Activated CD4-positive, alpha-beta T cell treated with anti-CD3 and anti-CD28 coated beads for 36 hours (primary cell): Measurements from ENCODE around the gene NUTF2. TPM values are rescaled to one million over a fixed set of nuclear protein-coding genes. Genes with fewer than 3 reads are reported as not detected.

Experiments
- ATAC-seq: fragments of 200-7000 bp; cut with Tn5 transposase; one replicate; pipeline ENCODE4 v1.10.0; 2021; ENCODE audit warnings: mild to moderate bottlenecking, moderate library complexity
- CTCF ChIA-PET: fragments of 350-600 bp; sonication (Branson Sonifier 250); formaldehyde crosslinking; loops from one replicate; lab custom pipeline; 2021; ENCODE audit warnings: antibody characterized with exemption; lab: Charles Lee
- POLR2A ChIA-PET: fragments of 350-600 bp; sonication (Branson Sonifier 250); formaldehyde crosslinking; loops from one replicate; lab custom pipeline; 2021; ENCODE audit warnings: antibody characterized with exemption, inconsistent platforms; lab: Charles Lee
- DNase-seq: peaks from one replicate; pipeline ENCODE4 v3.0.0-alpha.2; 2020
- H3K27ac Mint-ChIP-seq: one replicate; pipeline ENCODE4 v1.8.0; 2021; ENCODE audit warnings: mixed read lengths
- H3K27me3 Mint-ChIP-seq: one replicate; pipeline ENCODE4 v1.8.0; 2021; ENCODE audit warnings: mixed read lengths
- H3K36me3 Mint-ChIP-seq: one replicate; pipeline ENCODE4 v1.8.0; 2021; ENCODE audit warnings: low read depth, mixed read lengths
- H3K4me1 Mint-ChIP-seq: one replicate; pipeline ENCODE4 v1.8.0; 2021; ENCODE audit warnings: mixed read lengths
- H3K4me3 Mint-ChIP-seq: one replicate; pipeline ENCODE4 v1.8.0; 2021; ENCODE audit warnings: mild to moderate bottlenecking, moderate library complexity, mixed read lengths
- H3K9me3 Mint-ChIP-seq: one replicate; pipeline ENCODE4 v1.8.0; 2021; ENCODE audit warnings: low read depth, mixed read lengths
- intact Hi-C, 2 experiments: fragments of 100-400 bp; cut with DNase I in 1 of 2; cut with micrococcal nuclease in 1 of 2; formaldehyde crosslinking; loops; one replicate each; pipeline versions ENCODE4 v1.14.2 to v1.15.1; 2022 to 2024; cut with DNase I, micrococcal nuclease
- total RNA-seq, 2 experiments: library from RNA; stranded (reverse); gene quantifications; one replicate each; pipeline ENCODE4 v1.2.3, GENCODE V29; 2021

NUTF2 gene
- total RNA-seq, 2 experiments from 2014 or later, result 156 to 249 TPM

DNA sequence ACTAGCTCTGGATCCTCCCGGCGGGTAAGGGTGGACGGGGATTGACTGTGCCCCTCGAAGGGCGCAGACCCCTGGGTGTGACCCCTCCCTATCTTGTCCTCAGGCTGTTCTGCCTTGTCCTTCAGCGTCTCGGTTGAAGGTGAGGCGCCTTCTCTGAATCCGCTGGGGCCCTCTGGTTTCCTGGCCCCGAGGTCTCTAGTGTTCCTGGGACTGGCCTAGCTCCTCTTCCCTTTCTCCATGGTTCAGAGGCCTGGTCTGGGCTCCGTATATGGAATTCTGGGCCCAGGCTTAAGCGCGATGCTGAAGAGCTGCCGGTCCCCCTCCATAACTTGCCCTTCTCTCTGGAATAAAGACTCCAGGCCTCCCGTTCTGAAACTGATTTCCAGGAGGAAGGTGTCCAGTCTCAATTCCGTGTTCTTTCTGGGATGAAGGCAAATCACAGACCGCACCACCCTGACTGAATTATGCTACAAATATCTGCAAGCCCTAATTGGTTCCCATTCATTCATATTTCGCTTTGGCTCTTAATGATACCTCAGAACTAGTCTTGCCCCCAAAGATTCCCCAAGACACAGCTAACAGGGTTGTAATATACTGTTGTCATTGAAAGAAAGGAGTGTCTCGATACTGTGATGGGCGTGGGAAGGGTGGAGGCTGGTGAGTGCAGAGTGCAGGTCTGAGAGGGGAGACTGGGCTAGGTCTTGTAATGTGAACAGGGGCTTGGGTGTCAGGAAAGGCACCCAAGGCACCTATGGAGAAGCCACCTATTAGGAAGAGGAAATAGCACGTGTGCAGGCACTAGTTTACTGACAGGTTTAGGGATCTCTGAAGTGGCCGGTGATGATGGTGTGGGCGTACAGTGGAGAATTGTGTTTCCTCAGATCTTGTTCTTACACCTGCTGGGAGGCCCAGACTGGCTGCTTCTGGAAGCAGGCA is 27.0 kb downstream of the NUTF2 start:
- CTCF ChIA-PET, result interaction anchor here (0.5 to 2.1 kb wide), 11 partner anchors 8 to 983 kb away, joined by 3 to 14 read pairs (median 4); partner anchors contain the start of gene NRN1L
- Mint-ChIP-seq H3K9me3 (no peaks in the 10 kb centered on the region), H3K36me3 (peaks cover 13% of the 10 kb centered on the region), H3K27ac (peak overlapping the region; percentile 92), H3K27me3 (no peaks in the 10 kb centered on the region), H3K4me3 (peak overlapping the region; percentile 77), H3K4me1 (peaks cover 30% of the 10 kb centered on the region)
- intact Hi-C loops, result loop anchor here (1.0 to 2.0 kb wide), 11 partner anchors 20 to 646 kb away; partner anchors contain the start of genes NUTF2 (in 2 of the 2), ATP6V0D1 (in 1 of the 2), CENPT (in 1 of the 2) and GFOD2 (in 1 of the 2)
- DNase-seq, result peak; percentile 41
- POLR2A ChIA-PET, result interaction anchor here (0.6 to 1.1 kb wide), 2 partner anchors 57 to 62 kb away, joined by 3 to 7 read pairs; no protein-coding TSS in a partner anchor
- ATAC-seq, result peak; percentile 20

DNA sequence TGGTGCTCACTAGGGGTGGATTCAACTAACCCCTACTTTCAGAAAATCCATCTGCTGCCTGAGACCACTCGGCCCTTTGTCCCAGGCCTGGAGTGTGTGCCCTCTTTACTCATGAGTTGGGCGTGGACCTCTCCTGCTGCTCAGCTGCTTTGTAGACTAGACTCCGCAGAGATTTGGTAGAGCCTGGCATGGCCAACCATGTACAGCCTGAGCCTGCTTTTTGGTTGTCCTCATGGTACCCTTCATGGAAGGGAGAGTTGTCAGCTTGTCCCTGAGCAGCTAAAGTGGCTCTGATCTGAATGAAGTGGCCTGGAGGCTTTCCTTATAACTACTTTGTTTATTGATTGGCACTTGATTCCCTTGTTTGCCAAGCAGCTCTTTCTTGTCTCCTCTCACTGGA is 27.6 kb downstream of the NUTF2 start:
- H3K27me3 Mint-ChIP-seq, result no peaks in the 10 kb centered on the region
- peak overlapping the region; percentile 77 for H3K4me3 Mint-ChIP-seq
- H3K36me3 Mint-ChIP-seq, result peaks cover 17% of the 10 kb centered on the region
- peak overlapping the region; percentile 92 for H3K27ac Mint-ChIP-seq
- ChIA-PET POLR2A (interaction anchor here (0.7 kb wide), 1 partner anchor 61 kb away, joined by 3 read pairs; no protein-coding TSS in a partner anchor), CTCF (interaction anchor here (0.7 to 2.1 kb wide), 7 partner anchors 9 to 982 kb away, joined by 3 to 14 read pairs (median 3); partner anchors contain the start of gene NRN1L)
- ATAC-seq (no peak), DNase-seq (no peak)
- no peaks in the 10 kb centered on the region for H3K9me3 Mint-ChIP-seq
- H3K4me1 Mint-ChIP-seq, result peaks cover 30% of the 10 kb centered on the region
- intact Hi-C loops, result loop anchor here in 1 of 2 experiments (1.0 kb wide), 1 partner anchor 61 kb away; no protein-coding TSS in a partner anchor

DNA sequence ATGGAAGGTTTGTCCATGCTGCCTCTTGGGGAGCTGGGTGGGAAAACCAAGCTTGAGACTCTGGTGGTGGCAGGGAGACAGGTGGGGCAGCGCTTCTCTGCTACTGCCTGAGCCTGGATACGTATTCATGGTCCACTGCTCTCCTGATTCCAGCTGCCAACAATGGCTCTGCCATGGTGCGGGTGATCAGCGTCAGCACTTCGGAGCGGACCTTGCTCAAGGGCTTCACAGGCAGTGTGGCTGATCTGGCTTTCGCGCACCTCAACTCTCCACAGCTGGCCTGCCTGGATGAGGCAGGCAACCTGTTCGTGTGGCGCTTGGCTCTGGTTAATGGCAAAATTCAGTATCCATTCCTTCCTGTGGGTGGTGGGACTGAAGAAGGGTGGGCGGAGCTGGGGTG is 30.3 kb downstream of the NUTF2 start:
- H3K27me3 Mint-ChIP-seq, result no peaks in the 10 kb centered on the region
- H3K4me3 Mint-ChIP-seq, result no peak overlapping the region
- H3K27ac Mint-ChIP-seq, result no peak overlapping the region
- H3K36me3 Mint-ChIP-seq, result peaks cover 23% of the 10 kb centered on the region
- DNase-seq (no peak), ATAC-seq (no peak)
- ChIA-PET POLR2A (no interaction called here), CTCF (interaction anchor here (0.9 to 1.0 kb wide), 2 partner anchors 9 to 15 kb away, joined by 3 read pairs; no protein-coding TSS in a partner anchor)
- H3K9me3 Mint-ChIP-seq, result no peaks in the 10 kb centered on the region
- intact Hi-C loops, result no loop called here
- H3K4me1 Mint-ChIP-seq, result peaks cover 30% of the 10 kb centered on the region

- CTCF ChIA-PET, result interaction anchor here (0.6 to 1.2 kb wide), 2 partner anchors 32 to 162 kb away, joined by 3 to 4 read pairs; no protein-coding TSS in a partner anchor
- Mint-ChIP-seq H3K36me3 (peaks cover 26% of the 10 kb centered on the region), H3K9me3 (no peaks in the 10 kb centered on the region), H3K4me1 (peaks cover 23% of the 10 kb centered on the region), H3K27me3 (no peaks in the 10 kb centered on the region), H3K4me3 (no peak overlapping the region), H3K27ac (no peak overlapping the region)
- POLR2A ChIA-PET, result interaction anchor here (0.6 kb wide), 1 partner anchor 15 kb away, joined by 4 read pairs; no protein-coding TSS in a partner anchor
- ATAC-seq (no peak), DNase-seq (no peak)
- intact Hi-C loops, result no loop called here
Measured at GRCh38 chr16:67878232-67878631, 31.5 kb downstream of the NUTF2 start.

DNA sequence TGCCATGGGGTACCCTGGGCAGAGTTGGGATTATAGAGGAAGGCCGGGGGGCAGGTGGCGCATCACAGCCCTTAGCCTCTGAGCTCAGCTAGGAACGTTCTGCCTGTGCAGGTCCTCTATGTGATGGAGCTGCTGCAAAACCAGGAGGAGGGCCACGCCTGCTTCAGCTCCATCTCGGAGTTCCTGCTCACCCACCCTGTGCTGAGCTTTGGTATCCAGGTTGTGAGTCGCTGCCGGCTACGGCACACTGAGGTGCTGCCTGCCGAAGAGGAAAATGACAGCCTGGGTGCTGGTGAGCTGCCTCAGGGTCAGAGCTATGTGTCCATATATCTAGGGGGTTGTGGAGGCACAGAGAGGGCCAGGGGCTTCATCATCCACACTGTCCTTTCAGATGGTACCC is 32.1 kb downstream of the NUTF2 start:
- ChIA-PET CTCF (interaction anchor here (0.6 to 1.2 kb wide), 3 partner anchors 31 to 162 kb away, joined by 3 to 4 read pairs (median 3); no protein-coding TSS in a partner anchor), POLR2A (no interaction called here)
- ATAC-seq, result no peak

GRCh38 chr16:67879462-67879861 is 32.7 kb downstream of the NUTF2 start:
- intact Hi-C loops, result no loop called here
- Mint-ChIP-seq H3K27me3 (no peaks in the 10 kb centered on the region), H3K4me3 (no peak overlapping the region), H3K27ac (no peak overlapping the region), H3K9me3 (no peaks in the 10 kb centered on the region), H3K4me1 (peaks cover 15% of the 10 kb centered on the region), H3K36me3 (peaks cover 33% of the 10 kb centered on the region)
- no peak for DNase-seq
- CTCF ChIA-PET, result interaction anchor here (0.6 to 1.2 kb wide), 2 partner anchors 34 to 161 kb away, joined by 3 to 4 read pairs; no protein-coding TSS in a partner anchor
- POLR2A ChIA-PET, result interaction anchor here (0.7 kb wide), 1 partner anchor 15 kb away, joined by 3 read pairs; no protein-coding TSS in a partner anchor
- ATAC-seq, result no peak

More for the DNA sequence above, 32.1 kb downstream of the NUTF2 start:
- no peaks in the 10 kb centered on the region for H3K27me3 Mint-ChIP-seq
- peaks cover 21% of the 10 kb centered on the region for H3K4me1 Mint-ChIP-seq
- no peaks in the 10 kb centered on the region for H3K9me3 Mint-ChIP-seq
- DNase-seq, result no peak
- intact Hi-C loops, result no loop called here
- no peak overlapping the region for H3K4me3 Mint-ChIP-seq
- H3K27ac Mint-ChIP-seq, result no peak overlapping the region
- H3K36me3 Mint-ChIP-seq, result peaks cover 31% of the 10 kb centered on the region

DNA sequence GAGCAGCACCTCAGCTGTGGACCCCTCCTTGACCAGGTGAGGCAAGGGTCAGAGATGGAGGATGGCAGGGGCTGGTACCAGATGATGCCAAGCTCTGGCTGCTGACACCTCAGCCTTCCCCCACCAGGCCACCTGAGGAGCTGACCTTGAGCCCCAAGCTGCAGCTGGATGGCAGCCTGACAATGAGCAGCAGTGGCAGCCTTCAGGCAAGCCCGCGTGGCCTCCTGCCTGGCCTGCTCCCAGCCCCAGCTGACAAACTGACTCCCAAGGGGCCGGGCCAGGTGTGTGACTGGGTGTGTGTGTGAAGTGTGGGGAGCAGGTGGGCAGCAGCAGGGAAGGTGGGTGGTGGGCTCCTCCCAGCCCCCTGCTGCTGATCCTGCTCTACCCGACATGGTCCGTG is 33.2 kb downstream of the NUTF2 start:
- H3K4me1 Mint-ChIP-seq, result peaks cover 12% of the 10 kb centered on the region
- H3K27me3 Mint-ChIP-seq, result no peaks in the 10 kb centered on the region
- ATAC-seq (no peak), DNase-seq (no peak)
- intact Hi-C loops, result no loop called here
- no peaks in the 10 kb centered on the region for H3K9me3 Mint-ChIP-seq
- ChIA-PET CTCF (interaction anchor here (0.5 to 0.8 kb wide), 2 partner anchors 12 to 171 kb away, joined by 3 read pairs; no protein-coding TSS in a partner anchor), POLR2A (interaction anchor here (0.7 kb wide), 1 partner anchor 16 kb away, joined by 3 read pairs; no protein-coding TSS in a partner anchor)
- H3K27ac Mint-ChIP-seq, result no peak overlapping the region
- no peak overlapping the region for H3K4me3 Mint-ChIP-seq
- peaks cover 35% of the 10 kb centered on the region for H3K36me3 Mint-ChIP-seq

DNA sequence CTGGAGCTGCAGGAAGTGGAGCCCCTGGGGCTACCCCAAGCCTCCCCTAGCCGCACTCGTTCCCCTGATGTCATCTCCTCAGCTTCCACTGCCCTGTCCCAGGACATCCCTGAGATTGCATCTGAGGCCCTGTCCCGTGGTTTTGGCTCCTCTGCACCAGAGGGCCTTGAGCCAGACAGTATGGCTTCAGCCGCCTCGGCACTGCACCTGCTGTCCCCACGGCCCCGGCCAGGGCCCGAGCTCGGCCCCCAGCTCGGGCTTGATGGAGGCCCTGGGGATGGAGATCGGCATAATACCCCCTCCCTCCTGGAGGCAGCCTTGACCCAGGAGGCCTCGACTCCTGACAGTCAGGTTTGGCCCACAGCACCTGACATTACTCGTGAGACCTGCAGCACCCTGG is 33.9 kb downstream of the NUTF2 start:
- Mint-ChIP-seq H3K27ac (no peak overlapping the region), H3K27me3 (no peaks in the 10 kb centered on the region), H3K36me3 (peaks cover 37% of the 10 kb centered on the region), H3K9me3 (no peaks in the 10 kb centered on the region), H3K4me1 (peaks cover 6% of the 10 kb centered on the region), H3K4me3 (no peak overlapping the region)
- ATAC-seq, result no peak
- no peak for DNase-seq
- CTCF ChIA-PET, result interaction anchor here (0.5 to 1.0 kb wide), 3 partner anchors 11 to 171 kb away, joined by 3 to 4 read pairs (median 3); no protein-coding TSS in a partner anchor
- POLR2A ChIA-PET, result no interaction called here
- intact Hi-C loops, result no loop called here

GRCh38 chr16:67881621-67882161 is 35.0 kb downstream of the NUTF2 start:
- DNase-seq (no peak), ATAC-seq (no peak)
- intact Hi-C loops, result loop anchor here in 1 of 2 experiments (2.0 kb wide), 1 partner anchor 159 kb away; no protein-coding TSS in a partner anchor
- CTCF ChIA-PET, result interaction anchor here (0.6 to 3.2 kb wide), 7 partner anchors 8 to 334 kb away, joined by 3 to 17 read pairs (median 5); partner anchors contain the start of gene EDC4
- Mint-ChIP-seq H3K36me3 (peaks cover 36% of the 10 kb centered on the region), H3K4me3 (no peak overlapping the region), H3K27ac (no peak overlapping the region), H3K9me3 (no peaks in the 10 kb centered on the region), H3K4me1 (no peaks in the 10 kb centered on the region), H3K27me3 (no peaks in the 10 kb centered on the region)
- POLR2A ChIA-PET, result interaction anchor here (0.9 kb wide), 1 partner anchor 11 kb away, joined by 4 read pairs; the partner anchor contains the start of gene PSKH1

DNA sequence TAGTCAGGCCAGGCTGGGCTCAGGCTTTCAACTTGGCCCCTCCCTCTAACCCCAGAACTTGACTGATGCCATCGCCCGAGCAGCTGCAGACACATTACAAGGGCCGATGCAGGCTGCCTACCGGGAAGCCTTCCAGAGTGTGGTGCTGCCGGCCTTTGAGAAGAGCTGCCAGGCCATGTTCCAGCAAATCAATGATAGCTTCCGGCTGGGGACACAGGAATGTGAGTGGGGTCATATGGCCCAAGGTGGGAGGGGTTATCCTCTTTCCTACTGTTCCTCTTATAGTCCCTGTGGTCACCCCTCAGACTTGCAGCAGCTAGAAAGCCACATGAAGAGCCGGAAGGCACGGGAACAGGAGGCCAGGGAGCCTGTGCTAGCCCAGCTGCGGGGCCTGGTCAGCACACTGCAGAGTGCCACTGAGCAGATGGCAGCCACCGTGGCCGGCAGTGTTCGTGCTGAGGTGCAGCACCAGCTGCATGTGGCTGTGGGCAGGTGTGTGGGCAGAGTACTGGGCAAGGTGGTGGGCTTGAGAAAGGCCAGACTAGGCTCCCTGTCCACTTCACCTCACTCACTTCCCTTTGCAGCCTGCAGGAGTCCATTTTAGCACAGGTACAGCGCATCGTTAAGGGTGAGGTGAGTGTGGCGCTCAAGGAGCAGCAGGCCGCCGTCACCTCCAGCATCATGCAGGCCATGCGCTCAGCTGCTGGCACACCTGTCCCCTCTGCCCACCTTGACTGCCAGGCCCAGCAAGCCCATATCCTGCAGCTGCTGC is 35.8 kb downstream of the NUTF2 start:
- Mint-ChIP-seq H3K36me3 (peaks cover 29% of the 10 kb centered on the region), H3K4me1 (no peaks in the 10 kb centered on the region), H3K27me3 (no peaks in the 10 kb centered on the region), H3K27ac (no peak overlapping the region), H3K4me3 (no peak overlapping the region), H3K9me3 (no peaks in the 10 kb centered on the region)
- ChIA-PET POLR2A (interaction anchor here (0.9 kb wide), 1 partner anchor 10 kb away, joined by 4 read pairs; the partner anchor contains the start of gene PSKH1), CTCF (interaction anchor here (0.8 to 3.6 kb wide), 18 partner anchors 8 to 500 kb away, joined by 3 to 21 read pairs (median 6); partner anchors contain the start of genes CTRL, EDC4, PSKH1 and PSMB10)
- intact Hi-C loops, result loop anchor here (1.0 to 2.0 kb wide), 3 partner anchors 46 to 158 kb away; no protein-coding TSS in a partner anchor
- no peak for DNase-seq
- no peak for ATAC-seq
